Left lung (tissue), 10 donors: Measurements from ENCODE around the gene XPR1. TPM values are rescaled to one million over a fixed set of nuclear protein-coding genes. Genes with fewer than 3 reads are reported as not detected.

Experiments used
- ATAC-seq: fragments of 200-7000 bp; cut with Tn5 transposase; one replicate; pipeline ENCODE4 v1.9.1; 2020; ENCODE audit warnings: moderate library complexity
- DNase-seq, 4 donors: peaks; one replicate each; pipeline ENCODE4 v3.0.0-alpha.2; 2013 to 2020
- H3K27ac ChIP-seq, 2 donors: fragments of 200-600 bp; sonication (generic) in 1 of 2; one replicate each; pipeline versions ENCODE4 v1.5.0 to v1.8.0; 2020 to 2021
- H3K27me3 ChIP-seq, 2 donors: fragments of 200-600 bp; sonication (generic) in 1 of 2; one replicate each; pipeline versions ENCODE4 v1.5.0 to v1.8.0; 2020 to 2021
- H3K36me3 ChIP-seq, 2 donors: fragments of 200-600 bp; sonication (generic) in 1 of 2; one replicate each; pipeline versions ENCODE4 v1.5.0 to v1.8.0; 2020 to 2021
- H3K4me1 ChIP-seq, 2 donors: fragments of 200-600 bp; one replicate each; pipeline ENCODE4 v1.8.0; 2021
- H3K4me3 ChIP-seq, 2 donors: fragments of 200-600 bp; sonication (generic) in 1 of 2; one replicate each; pipeline versions ENCODE4 v1.5.0 to v1.8.0; 2020 to 2021; ENCODE audit warnings: mild to moderate bottlenecking in 1 of 2
- H3K9me3 ChIP-seq, 2 donors: fragments of 200-600 bp; sonication (generic) in 1 of 2; one replicate each; pipeline versions ENCODE4 v1.5.0 to v1.8.0; 2020 to 2021
- CTCF ChIP-seq, 2 donors: fragments of 200-600 bp; sonication (generic) in 1 of 2; IDR thresholded peaks; one replicate each; pipeline versions ENCODE4 v1.5.0 to v1.8.0; 2021; ENCODE audit warnings: antibody characterized with exemption in 2 of 2
- intact Hi-C, 2 donors: fragments of 100-400 bp; cut with DNase I; formaldehyde crosslinking; loops; one replicate each; pipeline versions ENCODE4 v1.11.2 to v1.14.2; 2022
- polyA plus RNA-seq, 6 donors: library from polyadenylated mRNA; unstranded; fragments of 120-200 nt; gene quantifications; one replicate each; pipeline ENCODE4 v1.2.1, GENCODE V29; 2013; ENCODE audit not compliant: insufficient read length in 6 of 6
- total RNA-seq, 2 donors: library from RNA; stranded (reverse); fragmentation: NEBNext Ultra II Directional; extraction: Animal tissue kit (Norgen Biotek cat#: 25700); gene quantifications; one replicate each; pipeline ENCODE4 v1.2.1, GENCODE V29; 2021
- donor health status: DM: no; HTN: yes; CAD: no.
- donor health status: DM: no; HTN: no; CAD: no.

The XPR1 gene
- total and polyA plus RNA-seq, 8 donors: 24.6 to 34.2 (median 27.8) TPM

GRCh38 chr1:180923887-180924286 is 292.1 kb downstream of the XPR1 start:
- ATAC-seq: no peak
- no peaks in the 10 kb centered on the region for H3K27me3 ChIP-seq
- intact Hi-C loops: no loop called here
- H3K9me3 ChIP-seq: no peaks in the 10 kb centered on the region
- no peak overlapping the region for H3K27ac ChIP-seq
- H3K36me3 ChIP-seq: no peaks in the 10 kb centered on the region
- H3K4me3 ChIP-seq: no peak overlapping the region
- no peaks in the 10 kb centered on the region for H3K4me1 ChIP-seq
- DNase-seq: no peak
- no peak for TF ChIP-seq CTCF (IDR thresholded peaks at IDR 0.05)

GRCh38 chr1:180924939-180925338 is 293.1 kb downstream of the XPR1 start:
- Histone ChIP-seq H3K9me3 (no peaks in the 10 kb centered on the region), H3K36me3 (no peaks in the 10 kb centered on the region), H3K4me3 (no peak overlapping the region), H3K27ac (no peak overlapping the region), H3K27me3 (no peaks in the 10 kb centered on the region), H3K4me1 (no peaks in the 10 kb centered on the region)
- ATAC-seq: no peak
- intact Hi-C loops: no loop called here
- DNase-seq: peak in 1 of 4 donors; percentile 21
- no peak for TF ChIP-seq CTCF (IDR thresholded peaks at IDR 0.05)

GRCh38 chr1:180925471-180926051 is 293.7 kb downstream of the XPR1 start:
- H3K27me3 ChIP-seq: no peaks in the 10 kb centered on the region
- intact Hi-C loops: no loop called here
- TF ChIP-seq CTCF (IDR thresholded peaks at IDR 0.05): no peak
- no peak overlapping the region for H3K4me3 ChIP-seq
- ATAC-seq (no peak), DNase-seq (peak in 1 of 4 donors; percentile 31)
- no peaks in the 10 kb centered on the region for H3K4me1 ChIP-seq
- H3K36me3 ChIP-seq: no peaks in the 10 kb centered on the region
- no peaks in the 10 kb centered on the region for H3K9me3 ChIP-seq
- H3K27ac ChIP-seq: no peak overlapping the region

GRCh38 chr1:180926164-180926981 is 294.6 kb downstream of the XPR1 start:
- H3K36me3 ChIP-seq: no peaks in the 10 kb centered on the region
- DNase-seq (peak in 3 of 4 donors; percentile 68 to 88 (median 82)), ATAC-seq (peak; percentile 50)
- no peaks in the 10 kb centered on the region for H3K27me3 ChIP-seq
- H3K4me3 ChIP-seq: no peak overlapping the region
- no peaks in the 10 kb centered on the region for H3K4me1 ChIP-seq
- intact Hi-C loops: no loop called here
- H3K9me3 ChIP-seq: no peaks in the 10 kb centered on the region
- no peak for TF ChIP-seq CTCF (IDR thresholded peaks at IDR 0.05)
- H3K27ac ChIP-seq: peak overlapping the region in 1 of 2 donors; percentile 39

GRCh38 chr1:180927348-180927747 is 295.5 kb downstream of the XPR1 start:
- intact Hi-C loops: no loop called here
- Histone ChIP-seq H3K27ac (no peak overlapping the region), H3K36me3 (no peaks in the 10 kb centered on the region), H3K4me3 (no peak overlapping the region), H3K9me3 (no peaks in the 10 kb centered on the region), H3K27me3 (no peaks in the 10 kb centered on the region), H3K4me1 (no peaks in the 10 kb centered on the region)
- DNase-seq (peak in 1 of 4 donors; percentile 59), ATAC-seq (no peak)
- TF ChIP-seq CTCF (IDR thresholded peaks at IDR 0.05): no peak
